ENCODE data around the gene KATNAL2. TPM values are rescaled to one million over a fixed set of nuclear protein-coding genes. Genes with fewer than 3 reads are reported as not detected.
"Not testable (repeated sequence)": the region's sequence is repeated elsewhere in the genome, so short reads cannot be mapped to it uniquely, and the experiment has no call there.

Gene KATNAL2
- total and polyA plus RNA-seq, 10 of the 15 experiments (the other 5 are each of a cell fraction or from before 2014, with no cell fraction given) = 0.20 to 2.4 (median 1.7) TPM

- H3K4me2 ChIP-seq (ENCODE audit: control insufficient read depth, insufficient read depth); DNase-seq (ENCODE audit: low read depth, low spot score); H3K27ac ChIP-seq (ENCODE audit: control insufficient read depth, insufficient read depth); H3K4me3 ChIP-seq; FAIRE-seq; ATAC-seq; H4K20me1 ChIP-seq (ENCODE audit: control insufficient read depth, insufficient read depth); intact Hi-C loops (cut with micrococcal nuclease; ENCODE audit: unreplicated experiment); H3K9ac ChIP-seq (ENCODE audit: control insufficient read depth, insufficient read depth, low read length); SMC1A ChIA-PET (ENCODE audit: uncharacterized antibody, unreplicated experiment); H3K9me3 ChIP-seq (replicated peaks; ENCODE audit: control insufficient read depth, insufficient read depth, low read length); CTCF ChIA-PET; H2AFZ ChIP-seq (ENCODE audit: control insufficient read depth, low read depth, low read length); RAD21 ChIA-PET (ENCODE audit: unreplicated experiment); POLR2A ChIA-PET; H3K79me2 ChIP-seq (ENCODE audit: control insufficient read depth, insufficient read depth, low read length); H3K36me3 ChIP-seq (ENCODE audit: control insufficient read depth in 2 of 2, insufficient read depth in 2 of 2, low read length in 1 of 2); H3K4me1 ChIP-seq (ENCODE audit: control insufficient read depth, insufficient read depth, low read length); H3K27me3 ChIP-seq (replicated peaks in 1 of 2; ENCODE audit: control insufficient read depth in 2 of 2, insufficient read depth in 2 of 2, low read length in 1 of 2); in situ Hi-C loops (cut with MboI); BruUV-seq (replicated peaks): not testable (repeated sequence)
- WGBS (ENCODE audit: insufficient coverage, insufficient replicate concordance, low lambda C conversion rate, missing lambda C conversion rate) = no CpG with 5 or more reads among the region's 19 CpGs
Measured at GRCh38 chr18:47020757-47021156, 103.4 kb downstream of the KATNAL2 start.

- ATAC-seq; POLR2A ChIA-PET; H3K79me2 ChIP-seq (ENCODE audit: control insufficient read depth, insufficient read depth, low read length); BruUV-seq (replicated peaks); intact Hi-C loops (cut with micrococcal nuclease; ENCODE audit: unreplicated experiment); FAIRE-seq; H4K20me1 ChIP-seq (ENCODE audit: control insufficient read depth, insufficient read depth); H3K9me3 ChIP-seq (replicated peaks; ENCODE audit: control insufficient read depth, insufficient read depth, low read length); H3K4me1 ChIP-seq (ENCODE audit: control insufficient read depth, insufficient read depth, low read length); H2AFZ ChIP-seq (ENCODE audit: control insufficient read depth, low read depth, low read length); CTCF ChIA-PET; RAD21 ChIA-PET (ENCODE audit: unreplicated experiment); H3K4me2 ChIP-seq (ENCODE audit: control insufficient read depth, insufficient read depth); H3K4me3 ChIP-seq; H3K36me3 ChIP-seq (ENCODE audit: control insufficient read depth in 2 of 2, insufficient read depth in 2 of 2, low read length in 1 of 2); SMC1A ChIA-PET (ENCODE audit: uncharacterized antibody, unreplicated experiment); H3K27me3 ChIP-seq (replicated peaks in 1 of 2; ENCODE audit: control insufficient read depth in 2 of 2, insufficient read depth in 2 of 2, low read length in 1 of 2); H3K9ac ChIP-seq (ENCODE audit: control insufficient read depth, insufficient read depth, low read length); in situ Hi-C loops (cut with MboI); DNase-seq (ENCODE audit: low read depth, low spot score); H3K27ac ChIP-seq (ENCODE audit: control insufficient read depth, insufficient read depth): not testable (repeated sequence)
- no CpG with 5 or more reads among the region's 29 CpGs for WGBS (ENCODE audit: insufficient coverage, insufficient replicate concordance, low lambda C conversion rate, missing lambda C conversion rate)
Measured at GRCh38 chr18:47022821-47023220, 105.4 kb downstream of the KATNAL2 start.

GRCh38 chr18:47023769-47024465 lies 106.5 kb downstream of the KATNAL2 start:
- intact Hi-C loops (cut with micrococcal nuclease; ENCODE audit: unreplicated experiment); H3K79me2 ChIP-seq (ENCODE audit: control insufficient read depth, insufficient read depth, low read length); in situ Hi-C loops (cut with MboI); CTCF ChIA-PET; H3K4me1 ChIP-seq (ENCODE audit: control insufficient read depth, insufficient read depth, low read length); POLR2A ChIA-PET; H3K4me3 ChIP-seq; DNase-seq (ENCODE audit: low read depth, low spot score); H4K20me1 ChIP-seq (ENCODE audit: control insufficient read depth, insufficient read depth); H3K27me3 ChIP-seq (replicated peaks in 1 of 2; ENCODE audit: control insufficient read depth in 2 of 2, insufficient read depth in 2 of 2, low read length in 1 of 2); H3K9ac ChIP-seq (ENCODE audit: control insufficient read depth, insufficient read depth, low read length); SMC1A ChIA-PET (ENCODE audit: uncharacterized antibody, unreplicated experiment); H3K36me3 ChIP-seq (ENCODE audit: control insufficient read depth in 2 of 2, insufficient read depth in 2 of 2, low read length in 1 of 2); FAIRE-seq; H3K27ac ChIP-seq (ENCODE audit: control insufficient read depth, insufficient read depth); H3K9me3 ChIP-seq (replicated peaks; ENCODE audit: control insufficient read depth, insufficient read depth, low read length); RAD21 ChIA-PET (ENCODE audit: unreplicated experiment); H2AFZ ChIP-seq (ENCODE audit: control insufficient read depth, low read depth, low read length); BruUV-seq (replicated peaks); ATAC-seq; H3K4me2 ChIP-seq (ENCODE audit: control insufficient read depth, insufficient read depth): not testable (repeated sequence)
- WGBS (ENCODE audit: insufficient coverage, insufficient replicate concordance, low lambda C conversion rate, missing lambda C conversion rate) = no CpG with 5 or more reads among the region's 55 CpGs

GRCh38 chr18:47025557-47026174 lies 108.3 kb downstream of the KATNAL2 start:
- H3K4me3 ChIP-seq; H3K27ac ChIP-seq (ENCODE audit: control insufficient read depth, insufficient read depth); H3K27me3 ChIP-seq (replicated peaks in 1 of 2; ENCODE audit: control insufficient read depth in 2 of 2, insufficient read depth in 2 of 2, low read length in 1 of 2); H3K9ac ChIP-seq (ENCODE audit: control insufficient read depth, insufficient read depth, low read length); H3K79me2 ChIP-seq (ENCODE audit: control insufficient read depth, insufficient read depth, low read length); CTCF ChIA-PET; H4K20me1 ChIP-seq (ENCODE audit: control insufficient read depth, insufficient read depth); RAD21 ChIA-PET (ENCODE audit: unreplicated experiment); DNase-seq (ENCODE audit: low read depth, low spot score); SMC1A ChIA-PET (ENCODE audit: uncharacterized antibody, unreplicated experiment); H3K4me1 ChIP-seq (ENCODE audit: control insufficient read depth, insufficient read depth, low read length); H3K4me2 ChIP-seq (ENCODE audit: control insufficient read depth, insufficient read depth); in situ Hi-C loops (cut with MboI); H2AFZ ChIP-seq (ENCODE audit: control insufficient read depth, low read depth, low read length); H3K36me3 ChIP-seq (ENCODE audit: control insufficient read depth in 2 of 2, insufficient read depth in 2 of 2, low read length in 1 of 2); H3K9me3 ChIP-seq (replicated peaks; ENCODE audit: control insufficient read depth, insufficient read depth, low read length); BruUV-seq (replicated peaks); intact Hi-C loops (cut with micrococcal nuclease; ENCODE audit: unreplicated experiment); ATAC-seq; FAIRE-seq; POLR2A ChIA-PET: not testable (repeated sequence)
- 62% methylated on average over 5 of the region's 17 CpGs for WGBS (ENCODE audit: insufficient coverage, insufficient replicate concordance, low lambda C conversion rate, missing lambda C conversion rate)
